Measurements from ENCODE around the gene YWHAE.
"Not testable (repeated sequence)": the region's sequence is repeated elsewhere in the genome, so short reads cannot be mapped to it uniquely, and the experiment has no call there.

The YWHAE gene

GRCh38 chr17:1412185-1413110 lies 12.4 kb upstream of the YWHAE start:
- FAIRE-seq: no peak

DNA sequence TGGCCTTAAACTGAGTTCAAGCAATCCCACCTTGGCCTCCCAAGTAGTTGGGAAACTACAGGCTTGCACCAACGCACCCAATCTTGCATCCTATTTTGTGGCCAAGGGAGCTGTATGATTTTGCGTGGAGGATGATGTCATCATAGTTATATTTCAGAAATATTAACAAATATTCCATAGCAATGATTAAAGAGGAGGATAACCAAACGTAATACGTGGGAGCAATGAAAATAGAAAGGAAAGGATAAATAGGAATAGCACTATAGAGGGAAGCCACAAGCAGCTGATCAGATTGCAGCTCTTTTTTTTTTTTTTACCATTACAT lies 2.2 kb upstream of the YWHAE start:
- no peak for FAIRE-seq

DNA sequence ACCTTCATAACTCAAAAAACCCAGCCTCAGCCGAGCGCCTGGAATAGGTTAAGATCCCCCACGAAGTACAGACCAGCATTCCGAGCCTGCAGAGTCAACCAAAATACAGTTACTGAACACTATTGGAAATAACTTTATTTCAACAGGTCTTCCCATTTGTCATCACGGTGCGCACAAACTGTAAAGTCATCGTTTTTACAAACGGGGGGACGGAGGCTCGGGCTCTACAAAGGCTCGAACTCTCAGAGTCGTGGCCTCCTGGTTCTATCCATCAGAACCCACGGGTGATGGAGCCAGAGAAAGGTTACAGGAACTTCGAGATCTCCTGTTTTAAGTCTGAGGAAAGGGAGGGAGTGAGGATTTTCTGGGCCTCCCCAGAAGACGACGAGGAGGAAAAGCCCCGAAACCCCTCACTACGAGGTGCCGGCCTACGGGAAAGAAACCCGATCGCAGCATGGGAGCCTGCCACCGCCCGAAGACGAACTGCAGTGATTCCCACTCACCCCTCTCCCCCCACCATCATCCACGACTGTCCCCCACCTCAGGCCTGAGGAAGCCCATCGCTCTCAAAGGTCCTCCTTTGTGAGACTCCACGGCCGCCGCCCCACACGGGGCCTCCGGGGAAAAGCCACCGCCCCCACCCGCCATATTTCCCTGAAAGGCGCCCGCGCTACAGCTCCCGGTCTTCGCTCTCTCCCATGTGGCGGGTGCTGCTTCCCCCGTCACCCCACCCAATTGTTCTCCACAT lies 917 bp downstream of the YWHAE start:
- FAIRE-seq: no peak

DNA sequence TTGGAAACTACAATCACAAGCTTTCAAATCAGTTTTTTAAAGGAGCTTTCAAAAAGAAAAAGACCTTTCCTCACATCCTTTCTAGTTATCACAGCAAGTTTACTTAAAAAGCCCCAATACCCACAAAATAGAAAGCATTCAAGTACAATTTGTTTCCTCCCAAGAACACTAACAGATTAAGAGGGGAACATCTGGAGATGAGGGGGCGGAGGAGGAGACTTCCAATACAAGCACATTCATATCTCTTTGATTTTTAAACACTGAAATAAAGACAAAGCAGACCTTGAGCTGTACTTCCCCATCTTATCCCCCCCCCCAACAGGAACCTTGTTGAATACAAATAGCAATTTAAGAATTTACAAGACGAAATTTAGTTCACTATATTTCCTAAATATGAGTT lies 2.0 kb downstream of the YWHAE start:
- FAIRE-seq: no peak

DNA sequence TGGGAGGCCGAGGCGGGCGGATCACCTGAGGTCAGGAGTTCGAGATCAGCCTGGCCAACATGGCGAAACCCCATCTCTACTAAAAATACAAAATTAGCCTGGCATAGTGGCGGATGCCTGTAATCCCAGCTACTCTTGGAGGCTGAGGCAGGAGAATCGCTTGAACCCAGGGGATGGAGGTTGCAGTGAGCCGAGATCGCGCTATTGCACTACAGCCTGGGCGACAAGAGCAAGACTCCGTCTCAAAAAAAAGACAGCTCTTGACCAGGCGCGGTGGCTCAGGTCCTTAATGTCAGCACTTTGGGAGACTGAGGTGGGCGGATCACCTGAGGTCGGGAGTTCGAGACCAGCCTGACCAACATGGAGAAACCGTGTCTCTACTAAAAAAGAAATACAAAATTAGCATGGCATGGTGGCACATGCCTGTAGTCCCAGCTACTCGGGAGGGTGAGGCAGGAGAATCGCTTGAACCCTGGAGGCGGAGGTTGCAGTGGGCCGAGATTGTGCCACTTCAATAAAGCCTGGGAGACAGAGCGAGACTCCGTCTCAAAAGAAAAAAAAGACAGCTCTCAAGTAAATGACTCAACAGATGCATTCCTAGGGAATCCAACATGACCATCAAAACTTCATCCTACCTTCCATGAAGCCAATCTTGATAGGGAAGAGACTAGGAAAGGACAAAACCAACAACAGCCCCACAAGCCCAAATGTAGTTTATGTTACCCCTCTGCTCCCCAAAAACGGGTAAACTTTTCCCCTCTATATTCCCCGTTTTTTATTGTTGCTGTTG lies 4.0 kb downstream of the YWHAE start:
- not testable (repeated sequence) for FAIRE-seq

GRCh38 chr17:1391577-1391976 lies 8.4 kb downstream of the YWHAE start:
- no peak for FAIRE-seq

GRCh38 chr17:1390432-1391367 lies 9.3 kb downstream of the YWHAE start:
- FAIRE-seq: no peak

DNA sequence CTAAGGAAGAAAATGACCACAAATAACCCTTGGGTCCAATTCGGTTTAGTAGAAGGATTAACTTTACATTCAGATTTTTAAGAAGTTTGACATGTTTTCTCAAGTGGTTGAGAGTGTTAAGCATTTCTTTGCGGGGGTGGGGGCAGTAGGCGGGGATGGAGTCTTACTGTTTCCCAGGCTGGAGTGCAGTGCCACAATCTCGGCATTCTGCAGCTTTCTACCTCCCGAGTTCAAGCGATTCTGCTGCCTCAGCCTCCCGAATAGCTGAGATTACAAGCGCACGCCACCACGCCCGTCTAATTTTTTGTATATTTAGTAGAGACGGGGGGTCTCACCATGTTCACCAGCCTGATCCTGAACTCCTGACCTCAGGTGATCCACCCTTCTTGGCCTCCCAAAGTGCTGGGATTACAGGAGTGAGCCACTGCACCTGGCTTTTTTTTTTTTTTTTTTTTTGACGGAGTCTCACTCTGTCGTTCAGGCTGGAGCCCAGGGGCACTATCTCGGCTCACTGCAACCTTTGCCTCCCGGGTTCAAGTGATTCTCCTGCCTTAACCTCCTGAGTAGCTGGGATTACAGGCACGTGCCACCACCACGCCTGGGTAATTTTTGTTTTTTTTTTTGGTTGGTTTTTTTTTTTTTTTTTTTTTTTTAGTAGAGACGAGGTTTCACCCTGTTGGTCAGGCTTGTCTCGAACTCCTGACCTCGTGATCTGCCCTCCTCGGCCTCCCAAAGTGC lies 12.4 kb downstream of the YWHAE start:
- FAIRE-seq: not testable (repeated sequence)

GRCh38 chr17:1386675-1387190 lies 13.3 kb downstream of the YWHAE start:
- FAIRE-seq: not testable (repeated sequence)

- no peak for FAIRE-seq
These were observed 13.8 kb downstream of the YWHAE start for GRCh38 chr17:1386265-1386664.

GRCh38 chr17:1385861-1386260 lies 14.2 kb downstream of the YWHAE start:
- FAIRE-seq: no peak

- no peak for FAIRE-seq
These were observed 15.1 kb downstream of the YWHAE start for GRCh38 chr17:1384905-1385435.

GRCh38 chr17:1379930-1380313 lies 20.1 kb downstream of the YWHAE start:
- no peak for FAIRE-seq

DNA sequence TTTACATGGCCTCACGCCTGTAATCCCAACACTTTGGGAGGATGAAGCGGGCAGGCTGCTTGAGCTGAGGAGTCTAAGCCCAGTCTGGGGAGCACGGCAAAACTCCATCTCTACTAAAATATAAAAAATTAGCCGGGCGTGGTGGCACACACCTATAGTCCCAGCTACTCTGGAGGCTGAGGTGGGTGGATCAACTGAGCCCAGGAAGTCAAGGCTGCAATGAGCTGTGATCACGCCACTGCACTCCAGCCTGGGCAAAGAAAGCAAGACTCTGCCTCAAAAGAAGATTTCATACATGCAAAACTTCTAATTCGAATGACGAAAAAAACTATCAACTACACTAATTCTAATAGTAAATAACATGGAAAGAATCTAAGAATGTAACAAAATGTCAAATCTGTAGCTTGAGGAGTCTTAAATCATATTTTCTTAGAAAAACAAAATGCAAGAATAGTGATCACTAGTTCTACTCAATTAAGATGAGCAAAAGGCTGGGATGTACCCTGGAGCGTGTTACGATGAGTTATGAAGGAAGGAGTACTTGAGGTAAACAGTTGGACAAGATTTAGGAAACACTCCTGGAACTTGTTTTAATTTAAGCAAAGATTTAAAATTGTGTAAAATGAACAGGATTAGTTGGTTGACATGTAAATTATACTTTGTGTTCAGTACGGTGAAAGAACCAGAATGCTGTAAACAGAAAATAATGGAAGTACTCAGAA lies 20.7 kb downstream of the YWHAE start:
- no peak for FAIRE-seq

GRCh38 chr17:1378476-1378860 lies 21.6 kb downstream of the YWHAE start:
- FAIRE-seq: not testable (repeated sequence)

- no peak for FAIRE-seq
These were observed 22.7 kb downstream of the YWHAE start for GRCh38 chr17:1377334-1377733.

DNA sequence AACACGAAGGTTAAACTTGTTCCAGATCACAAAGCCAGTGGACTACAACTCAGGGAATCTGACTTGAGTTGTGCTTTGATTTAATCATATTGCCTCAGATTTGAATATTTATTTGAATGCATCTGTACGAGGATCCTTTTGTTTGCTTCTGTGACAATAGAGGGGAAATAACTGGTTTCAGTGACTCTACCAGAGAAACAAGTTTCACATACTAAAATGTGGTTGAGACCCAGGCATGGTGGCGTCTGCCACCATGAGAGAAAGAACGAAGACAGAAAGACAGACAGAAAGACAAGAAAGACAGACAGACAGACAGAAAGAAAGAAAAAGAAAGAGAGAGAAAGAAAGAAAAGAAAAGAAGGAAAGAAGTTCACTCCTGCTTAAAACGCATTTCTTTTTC lies 24.0 kb downstream of the YWHAE start:
- no peak for FAIRE-seq

GRCh38 chr17:1375615-1376014 lies 24.4 kb downstream of the YWHAE start:
- no peak for FAIRE-seq

DNA sequence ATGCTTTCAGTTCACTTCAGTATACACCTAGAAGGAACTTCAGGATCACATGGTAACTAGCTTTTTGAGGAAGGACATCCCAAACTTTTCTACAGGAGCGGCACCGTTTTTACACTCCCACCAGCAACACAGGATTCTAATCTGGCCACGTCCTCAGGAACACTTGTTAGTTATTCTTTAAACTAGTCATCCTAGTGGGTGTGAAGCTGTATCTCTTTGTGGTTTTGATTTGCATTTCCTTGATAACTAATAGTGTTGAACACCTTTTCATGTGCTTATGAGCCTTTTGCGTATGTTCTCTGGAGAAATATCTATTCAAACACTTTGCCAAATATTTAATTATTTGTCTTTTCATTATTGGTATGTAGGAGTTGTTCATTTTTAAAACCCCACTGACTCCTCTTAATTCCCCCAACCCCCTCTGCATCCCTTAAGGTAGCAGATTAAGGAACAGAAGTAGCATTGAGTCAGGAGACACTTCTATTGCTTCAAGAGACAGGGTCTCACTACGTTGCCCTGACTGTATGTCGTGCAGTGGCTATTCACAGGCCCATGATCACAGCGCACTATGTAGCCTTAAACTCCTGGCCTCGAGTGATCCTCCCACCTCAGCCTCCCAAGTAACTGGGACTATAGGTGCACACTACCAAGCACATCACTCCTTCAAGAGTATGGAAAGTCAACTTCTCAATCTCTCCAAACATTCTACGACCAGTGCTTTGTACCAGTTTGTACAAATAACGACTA lies 25.4 kb downstream of the YWHAE start:
- no peak for FAIRE-seq

Data from G401.6 (cell line).